Mucosa of descending colon (tissue), 3 donors: ENCODE measurements around the gene RAB25. TPM values are rescaled to one million over a fixed set of nuclear protein-coding genes. Genes with fewer than 3 reads are reported as not detected.

ENCODE experiments used
- ATAC-seq: fragments of 200-7000 bp; cut with Tn5 transposase; one replicate; pipeline ENCODE4 v1.9.1; 2020; ENCODE audit warnings: mild to moderate bottlenecking, moderate library complexity
- DNase-seq, 3 donors: peaks; one replicate each; pipeline ENCODE4 v3.0.0-alpha.2; 2020
- H3K36me3 ChIP-seq: fragments of 200-600 bp; one replicate; pipeline ENCODE4 v1.8.0; 2021; ENCODE audit warnings: low read depth, mild to moderate bottlenecking
- H3K4me1 ChIP-seq: fragments of 200-600 bp; one replicate; pipeline ENCODE4 v1.8.0; 2021; ENCODE audit warnings: low read depth, mild to moderate bottlenecking
- H3K4me3 ChIP-seq: fragments of 200-600 bp; one replicate; pipeline ENCODE4 v1.8.0; 2021; ENCODE audit warnings: mild to moderate bottlenecking
- H3K9me3 ChIP-seq: fragments of 200-600 bp; one replicate; pipeline ENCODE4 v1.8.0; 2021; ENCODE audit warnings: mild to moderate bottlenecking
- intact Hi-C, 2 donors: fragments of 100-400 bp; cut with DNase I in 1 of 2; cut with micrococcal nuclease in 1 of 2; formaldehyde crosslinking; loops; one replicate each; pipeline versions ENCODE4 v1.11.0 to v1.11.1; 2022; cut with DNase I, micrococcal nuclease
- total RNA-seq, 3 donors: library from RNA; stranded (reverse); fragmentation: NEBNext Ultra II Directional in 2 of 3; extraction: Animal tissue kit (Norgen Biotek cat#: 25700) in 2 of 3; gene quantifications; one replicate each; pipeline versions ENCODE4 v1.2.1 to v1.2.4, GENCODE V29; 2021 to 2023
- TF ChIP-seq, protein P1 (sequence below): fragments of 200-600 bp; IDR thresholded peaks from one replicate; pipeline ENCODE4 v1.8.0; 2022; ENCODE audit warnings: antibody characterized with exemption, mild to moderate bottlenecking
- donor health status: DM: no; HTN: no; CAD: no; lungs with moderate emphysema.
- donor health status: DM: no; HTN: no; CAD: no.
- donor health status: DM: no; HTN: yes; CAD: no.

RAB25 gene
- total RNA-seq, 3 donors from 2014 or later = 85.1 to 242 (median 158) TPM

GRCh38 chr1:156042828-156043227, 18.1 kb upstream of the RAB25 start:
- TF ChIP-seq, protein P1, sequence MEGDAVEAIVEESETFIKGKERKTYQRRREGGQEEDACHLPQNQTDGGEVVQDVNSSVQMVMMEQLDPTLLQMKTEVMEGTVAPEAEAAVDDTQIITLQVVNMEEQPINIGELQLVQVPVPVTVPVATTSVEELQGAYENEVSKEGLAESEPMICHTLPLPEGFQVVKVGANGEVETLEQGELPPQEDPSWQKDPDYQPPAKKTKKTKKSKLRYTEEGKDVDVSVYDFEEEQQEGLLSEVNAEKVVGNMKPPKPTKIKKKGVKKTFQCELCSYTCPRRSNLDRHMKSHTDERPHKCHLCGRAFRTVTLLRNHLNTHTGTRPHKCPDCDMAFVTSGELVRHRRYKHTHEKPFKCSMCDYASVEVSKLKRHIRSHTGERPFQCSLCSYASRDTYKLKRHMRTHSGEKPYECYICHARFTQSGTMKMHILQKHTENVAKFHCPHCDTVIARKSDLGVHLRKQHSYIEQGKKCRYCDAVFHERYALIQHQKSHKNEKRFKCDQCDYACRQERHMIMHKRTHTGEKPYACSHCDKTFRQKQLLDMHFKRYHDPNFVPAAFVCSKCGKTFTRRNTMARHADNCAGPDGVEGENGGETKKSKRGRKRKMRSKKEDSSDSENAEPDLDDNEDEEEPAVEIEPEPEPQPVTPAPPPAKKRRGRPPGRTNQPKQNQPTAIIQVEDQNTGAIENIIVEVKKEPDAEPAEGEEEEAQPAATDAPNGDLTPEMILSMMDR = no peak
- no peaks in the 10 kb centered on the region for H3K9me3 ChIP-seq
- peaks cover 8% of the 10 kb centered on the region for H3K36me3 ChIP-seq
- ATAC-seq (no peak), DNase-seq (no peak)
- intact Hi-C loops = no loop called here
- H3K4me1 ChIP-seq = no peaks in the 10 kb centered on the region
- no peak overlapping the region for H3K4me3 ChIP-seq

- no peak for ATAC-seq
- H3K36me3 ChIP-seq = peaks cover 8% of the 10 kb centered on the region
- intact Hi-C loops = no loop called here
- TF ChIP-seq, protein P1 = no peak
- H3K4me3 ChIP-seq = no peak overlapping the region
- no peaks in the 10 kb centered on the region for H3K4me1 ChIP-seq
- H3K9me3 ChIP-seq = no peaks in the 10 kb centered on the region
- no peak for DNase-seq
These were observed 15.9 kb upstream of the RAB25 start for GRCh38 chr1:156045076-156045475.

GRCh38 chr1:156048663-156049258, 12.2 kb upstream of the RAB25 start:
- TF ChIP-seq, protein P1 = no peak
- Histone ChIP-seq H3K36me3 (no peaks in the 10 kb centered on the region), H3K4me3 (no peak overlapping the region), H3K4me1 (peaks cover 7% of the 10 kb centered on the region), H3K9me3 (no peaks in the 10 kb centered on the region)
- DNase-seq = no peak
- intact Hi-C loops = no loop called here
- no peak for ATAC-seq

DNA sequence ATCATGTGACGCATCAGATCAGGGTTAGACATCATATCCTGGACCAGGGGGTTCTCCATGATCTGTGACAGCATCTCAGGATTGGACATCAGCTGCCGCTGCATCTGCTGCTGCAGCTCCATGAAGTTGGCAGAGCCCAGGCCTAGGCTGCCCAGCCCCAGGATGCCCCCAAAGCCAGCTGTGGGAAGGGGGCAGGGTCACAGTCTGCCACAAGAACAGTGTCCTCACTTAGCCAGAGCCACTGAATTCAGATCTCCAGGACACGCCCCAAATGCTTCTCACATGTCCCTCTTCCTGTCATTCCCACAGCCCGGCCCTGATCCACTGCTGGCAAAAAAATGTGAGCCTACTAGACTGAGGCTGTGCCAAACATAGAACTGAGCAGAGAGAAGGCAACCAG, 10.6 kb upstream of the RAB25 start:
- Histone ChIP-seq H3K36me3 (no peaks in the 10 kb centered on the region), H3K4me3 (no peak overlapping the region), H3K4me1 (peaks cover 7% of the 10 kb centered on the region), H3K9me3 (no peaks in the 10 kb centered on the region)
- ATAC-seq (no peak), DNase-seq (no peak)
- TF ChIP-seq, protein P1 = no peak
- intact Hi-C loops = no loop called here

GRCh38 chr1:156051011-156051725, 9.8 kb upstream of the RAB25 start:
- Histone ChIP-seq H3K36me3 (no peaks in the 10 kb centered on the region), H3K4me1 (peaks cover 7% of the 10 kb centered on the region), H3K4me3 (no peak overlapping the region), H3K9me3 (no peaks in the 10 kb centered on the region)
- TF ChIP-seq, protein P1 = no peak
- no peak for ATAC-seq
- intact Hi-C loops = no loop called here
- no peak for DNase-seq
